Astrocyte of the spinal cord (primary cell): Measurements from ENCODE around the gene GPR68.
A peak's percentile ranks its signal among the peaks of the same experiment; 100 is the strongest.

Experiments
- DNase-seq: peaks from one replicate; pipeline ENCODE4 v3.0.0; 2011; ENCODE audit warnings: low read depth, low spot score
- H3K4me3 ChIP-seq: 2 replicates; pipeline ENCODE4 v1.5.1; 2011; ENCODE audit warnings: low read depth, mild to moderate bottlenecking, low read length, moderate library complexity
- CTCF ChIP-seq: IDR thresholded peaks from 2 replicates; pipeline ENCODE4 v1.5.1; 2012; ENCODE audit warnings: low read depth, mild to moderate bottlenecking, low read length, inconsistent platforms
- in situ Hi-C: cut with HindIII; loops from 2 replicates; pipeline ENCODE4 v1.10.0; 2017; ENCODE audit warnings: low sequenced_read_pairs

GPR68 gene

GRCh38 chr14:91244501-91244901 is at the start of gene GPR68:
Gene GPR68, minus strand, starts transcription at chr14:91244704. Its CDS starts 9,654 bp downstream, at chr14:91235050.
- in situ Hi-C loops = no loop called here
- H3K4me3 ChIP-seq = peak within 1 kb of the TSS; percentile 22

GRCh38 chr14:91294153-91294552 is 49.6 kb upstream of the GPR68 start:
- in situ Hi-C loops = no loop called here
- no peak overlapping the region for H3K4me3 ChIP-seq
- TF ChIP-seq CTCF = no peak
- DNase-seq = no peak

More at GRCh38 chr14:91244501-91244901, at the start of gene GPR68:
- DNase-seq = peak; percentile 74
- TF ChIP-seq CTCF = no peak

GRCh38 chr14:91293281-91293680 is 48.8 kb upstream of the GPR68 start:
- no peak overlapping the region for H3K4me3 ChIP-seq
- in situ Hi-C loops = no loop called here
- TF ChIP-seq CTCF = no peak
- no peak for DNase-seq

GRCh38 chr14:91292491-91292890 is 48.0 kb upstream of the GPR68 start:
- TF ChIP-seq CTCF = no peak
- H3K4me3 ChIP-seq = no peak overlapping the region
- in situ Hi-C loops = no loop called here
- no peak for DNase-seq

- TF ChIP-seq CTCF = no peak
- H3K4me3 ChIP-seq = no peak overlapping the region
- in situ Hi-C loops = no loop called here
- DNase-seq = no peak
Observed at GRCh38 chr14:91291786-91292405, 47.4 kb upstream of the GPR68 start.

GRCh38 chr14:91290986-91291385 is 46.5 kb upstream of the GPR68 start:
- in situ Hi-C loops = no loop called here
- TF ChIP-seq CTCF = no peak
- DNase-seq = no peak
- H3K4me3 ChIP-seq = no peak overlapping the region
